Activated B cell treated with CpG ODN at 0.5 μM for 24 hours (primary cell): ENCODE measurements around the gene MLLT3. TPM values are rescaled to one million over a fixed set of nuclear protein-coding genes. Genes with fewer than 3 reads are reported as not detected.

ENCODE experiments used
- ATAC-seq: fragments of 200-7000 bp; cut with Tn5 transposase; one replicate; pipeline ENCODE4 v1.10.0; 2021; ENCODE audit warnings: low read depth, mild to moderate bottlenecking, moderate library complexity
- CTCF ChIA-PET: fragments of 350-600 bp; sonication (Branson Sonifier 250); formaldehyde crosslinking; loops from one replicate; lab custom pipeline; 2021; ENCODE audit warnings: antibody characterized with exemption; lab: Charles Lee
- POLR2A ChIA-PET: fragments of 350-600 bp; sonication (Branson Sonifier 250); formaldehyde crosslinking; loops from one replicate; lab custom pipeline; 2021; ENCODE audit warnings: antibody characterized with exemption; lab: Charles Lee
- DNase-seq: peaks from one replicate; pipeline ENCODE4 v3.0.0; 2022
- H3K27ac Mint-ChIP-seq: one replicate; pipeline ENCODE4 v1.8.0; 2020; ENCODE audit warnings: mixed read lengths
- H3K27me3 Mint-ChIP-seq: one replicate; pipeline ENCODE4 v1.8.0; 2021; ENCODE audit warnings: mixed read lengths
- H3K36me3 Mint-ChIP-seq: one replicate; pipeline ENCODE4 v1.8.0; 2021; ENCODE audit warnings: low read depth, mixed read lengths
- H3K4me1 Mint-ChIP-seq: one replicate; pipeline ENCODE4 v1.8.0; 2021; ENCODE audit warnings: mixed read lengths
- H3K4me3 Mint-ChIP-seq: one replicate; pipeline ENCODE4 v1.8.0; 2020; ENCODE audit warnings: mild to moderate bottlenecking, mixed read lengths
- H3K9me3 Mint-ChIP-seq: one replicate; pipeline ENCODE4 v1.8.0; 2020; ENCODE audit warnings: mixed read lengths
- CTCF ChIP-seq: fragments of 200-600 bp; IDR thresholded peaks from one replicate; pipeline ENCODE4 v1.8.0; 2022; ENCODE audit warnings: antibody characterized with exemption, mild to moderate bottlenecking
- intact Hi-C: fragments of 100-400 bp; cut with micrococcal nuclease; formaldehyde crosslinking; loops from one replicate; pipeline ENCODE4 v1.15.1; 2024
- total RNA-seq: library from RNA; stranded (reverse); gene quantifications from 2 replicates; pipeline ENCODE4 v1.2.3, GENCODE V29; 2022

The MLLT3 gene
- total RNA-seq, 1 donor from 2014 or later = 1.5 TPM

- Mint-ChIP-seq H3K4me3 (no peak overlapping the region), H3K27ac (no peak overlapping the region), H3K27me3 (peaks cover 13% of the 10 kb centered on the region), H3K4me1 (peaks cover 4% of the 10 kb centered on the region), H3K36me3 (no peaks in the 10 kb centered on the region), H3K9me3 (no peaks in the 10 kb centered on the region)
- ChIA-PET CTCF (no interaction called here), POLR2A (no interaction called here)
- intact Hi-C loops = no loop called here
- no peak for TF ChIP-seq CTCF
- no peak for ATAC-seq
- no peak for DNase-seq
Measured at GRCh38 chr9:20608582-20608981, 13.7 kb downstream of the MLLT3 start.

- no peaks in the 10 kb centered on the region for H3K9me3 Mint-ChIP-seq
- DNase-seq (no peak), ATAC-seq (no peak)
- no peak overlapping the region for H3K27ac Mint-ChIP-seq
- H3K27me3 Mint-ChIP-seq = peaks cover 13% of the 10 kb centered on the region
- ChIA-PET CTCF (no interaction called here), POLR2A (no interaction called here)
- no peak overlapping the region for H3K4me3 Mint-ChIP-seq
- H3K4me1 Mint-ChIP-seq = peaks cover 7% of the 10 kb centered on the region
- intact Hi-C loops = no loop called here
- TF ChIP-seq CTCF = no peak
- H3K36me3 Mint-ChIP-seq = no peaks in the 10 kb centered on the region
Measured at GRCh38 chr9:20606652-20607051, 15.6 kb downstream of the MLLT3 start.

- Mint-ChIP-seq H3K36me3 (no peaks in the 10 kb centered on the region), H3K27ac (no peak overlapping the region), H3K27me3 (peaks cover 14% of the 10 kb centered on the region), H3K9me3 (no peaks in the 10 kb centered on the region), H3K4me1 (peaks cover 11% of the 10 kb centered on the region), H3K4me3 (no peak overlapping the region)
- no peak for DNase-seq
- no peak for ATAC-seq
- POLR2A ChIA-PET = interaction anchor here (1.1 kb wide), 1 partner anchor 80 kb away, joined by 5 read pairs; the partner anchor contains the start of gene FOCAD
- no peak for TF ChIP-seq CTCF
- CTCF ChIA-PET = interaction anchor here (0.6 kb wide), 1 partner anchor 590 kb away, joined by 3 read pairs; no protein-coding TSS in a partner anchor
- intact Hi-C loops = loop anchor here (2.0 kb wide), 1 partner anchor 16 kb away; no protein-coding TSS in a partner anchor
Measured at GRCh38 chr9:20604562-20604961, 17.7 kb downstream of the MLLT3 start.

GRCh38 chr9:20603524-20604268, 18.6 kb downstream of the MLLT3 start:
- intact Hi-C loops = loop anchor here (2.0 kb wide), 1 partner anchor 17 kb away; no protein-coding TSS in a partner anchor
- H3K4me1 Mint-ChIP-seq = peaks cover 11% of the 10 kb centered on the region
- peaks cover 13% of the 10 kb centered on the region for H3K27me3 Mint-ChIP-seq
- no peak for ATAC-seq
- POLR2A ChIA-PET = no interaction called here
- no peak overlapping the region for H3K4me3 Mint-ChIP-seq
- no peak for DNase-seq
- H3K27ac Mint-ChIP-seq = no peak overlapping the region
- no peak for TF ChIP-seq CTCF
- no peaks in the 10 kb centered on the region for H3K9me3 Mint-ChIP-seq
- H3K36me3 Mint-ChIP-seq = no peaks in the 10 kb centered on the region
- CTCF ChIA-PET = no interaction called here

- DNase-seq (no peak), ATAC-seq (no peak)
- Mint-ChIP-seq H3K4me3 (no peak overlapping the region), H3K9me3 (no peaks in the 10 kb centered on the region), H3K36me3 (no peaks in the 10 kb centered on the region), H3K4me1 (peaks cover 18% of the 10 kb centered on the region), H3K27me3 (peaks cover 6% of the 10 kb centered on the region), H3K27ac (no peak overlapping the region)
- intact Hi-C loops = no loop called here
- ChIA-PET CTCF (no interaction called here), POLR2A (no interaction called here)
- no peak for TF ChIP-seq CTCF
Measured at GRCh38 chr9:20601292-20601691, 21.0 kb downstream of the MLLT3 start.
